Measurements from ENCODE around the gene SLC16A7.

SLC16A7 gene

GRCh38 chr12:59672273-59672672, 76.4 kb downstream of the SLC16A7 start:
- DNase-seq = no peak

DNA sequence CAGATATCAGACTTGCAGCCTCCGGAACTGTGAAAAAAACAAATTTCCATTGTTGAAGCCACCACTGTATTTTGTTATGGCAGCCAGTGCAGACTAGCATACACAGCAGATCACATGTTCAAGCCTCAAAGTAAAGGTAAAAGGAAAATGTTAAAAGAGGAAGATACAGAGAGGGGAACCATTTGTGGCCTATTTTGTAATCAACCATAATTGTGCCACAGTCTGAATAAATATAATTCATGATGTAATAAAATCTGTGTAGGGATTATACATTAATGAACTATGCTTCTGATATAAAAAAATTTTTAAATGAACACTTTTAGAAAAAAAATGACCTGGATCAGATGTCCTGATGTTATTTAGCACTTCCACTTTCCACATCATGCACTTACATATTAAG, 79.6 kb downstream of the SLC16A7 start:
- DNase-seq = no peak

DNA sequence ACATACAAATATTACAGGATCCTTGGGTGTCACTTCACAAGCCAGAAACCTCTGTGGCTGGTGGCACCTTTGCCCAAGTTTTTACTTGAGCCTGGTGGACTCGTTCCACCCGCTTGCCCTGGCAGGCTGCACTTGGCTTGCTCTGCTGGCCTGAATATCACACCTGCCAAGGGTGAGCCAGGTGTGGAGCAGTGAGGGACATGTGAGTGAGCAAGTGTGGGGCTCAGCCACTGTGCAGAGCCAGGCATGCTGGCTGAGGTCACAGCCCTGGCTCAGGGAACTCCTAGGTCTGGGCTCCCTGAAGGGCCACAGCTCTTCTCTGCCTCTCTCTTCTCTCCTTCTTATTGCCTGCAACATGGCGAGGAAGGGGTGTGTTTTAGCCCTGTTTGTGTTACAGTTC, 82.0 kb downstream of the SLC16A7 start:
- no peak for DNase-seq

GRCh38 chr12:59678759-59679411, 83.1 kb downstream of the SLC16A7 start:
- DNase-seq = no peak

DNA sequence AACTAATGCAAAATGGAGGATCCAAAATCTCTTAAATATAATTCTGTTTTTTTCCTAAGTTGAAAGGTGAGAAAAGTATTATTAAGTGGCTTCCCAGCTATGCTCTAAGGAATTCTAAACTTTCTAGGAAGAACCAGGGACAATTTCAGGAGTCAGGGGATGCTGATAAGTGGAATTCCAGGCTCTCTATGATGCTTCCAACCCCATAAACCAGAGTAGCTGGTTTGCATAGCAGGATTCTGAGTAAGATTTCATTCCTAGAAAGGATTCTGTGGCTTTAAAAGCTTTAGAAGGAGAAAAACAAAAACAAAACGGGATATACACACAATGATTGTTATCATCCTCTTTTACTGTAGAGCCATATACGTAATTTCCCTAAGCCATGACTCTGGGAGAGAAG, 93.9 kb downstream of the SLC16A7 start:
- no peak for DNase-seq

DNA sequence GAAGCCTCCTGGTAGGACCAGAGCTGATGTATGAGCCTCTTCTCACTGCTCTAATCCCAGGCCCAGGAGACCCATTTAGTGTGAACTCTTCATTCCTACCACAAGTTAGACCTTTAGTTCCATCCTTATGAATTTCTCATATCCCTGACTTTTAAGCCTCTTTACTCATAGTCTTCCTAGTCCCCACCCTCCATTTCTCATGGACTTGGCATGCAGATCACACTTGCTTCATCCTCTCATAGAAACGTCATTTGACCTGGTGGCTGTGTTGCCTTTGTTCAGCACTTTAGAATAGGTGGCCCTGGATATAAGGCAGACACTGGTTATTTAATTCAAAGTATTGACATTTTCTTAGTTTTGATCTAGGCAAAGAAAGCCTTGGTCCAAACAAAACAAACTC, 99.5 kb downstream of the SLC16A7 start:
- no peak for DNase-seq

DNA sequence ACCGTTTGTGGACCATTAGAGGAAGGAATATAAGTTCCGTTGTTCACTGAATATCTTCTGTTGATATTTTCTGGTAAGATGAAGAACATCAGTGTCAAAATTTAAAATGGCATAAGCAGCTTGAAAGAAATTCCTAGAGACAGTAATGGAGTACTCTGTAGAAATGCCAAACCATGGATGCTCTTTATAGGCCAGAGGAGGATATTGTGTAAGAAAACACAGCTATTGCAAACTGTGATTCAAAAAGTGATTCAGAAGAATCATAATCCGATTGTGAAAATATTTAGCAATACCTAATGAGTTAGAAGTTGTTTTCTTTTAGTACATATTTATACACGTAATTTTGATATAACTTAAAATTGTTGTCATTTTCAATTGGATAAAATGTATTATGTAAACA, 102.8 kb downstream of the SLC16A7 start:
- no peak for DNase-seq

- DNase-seq = no peak
Measured at GRCh38 chr12:59699421-59700152, 103.8 kb downstream of the SLC16A7 start.

DNA sequence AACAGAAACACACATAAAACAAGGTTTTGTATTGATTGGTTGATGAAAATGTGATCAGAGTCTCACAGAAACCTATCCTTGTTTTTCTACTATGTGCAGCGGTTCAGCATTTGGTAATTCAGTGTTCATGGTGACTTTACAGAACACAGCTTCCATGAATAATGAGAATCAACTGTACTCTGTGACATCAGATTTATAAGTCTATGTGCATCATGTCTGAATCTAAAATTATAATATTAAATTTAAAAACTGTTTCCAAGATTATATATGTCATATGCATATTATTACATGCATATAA, 104.3 kb downstream of the SLC16A7 start:
- no peak for DNase-seq

- no peak for DNase-seq
Measured at GRCh38 chr12:59708064-59708463, 112.2 kb downstream of the SLC16A7 start.

DNA sequence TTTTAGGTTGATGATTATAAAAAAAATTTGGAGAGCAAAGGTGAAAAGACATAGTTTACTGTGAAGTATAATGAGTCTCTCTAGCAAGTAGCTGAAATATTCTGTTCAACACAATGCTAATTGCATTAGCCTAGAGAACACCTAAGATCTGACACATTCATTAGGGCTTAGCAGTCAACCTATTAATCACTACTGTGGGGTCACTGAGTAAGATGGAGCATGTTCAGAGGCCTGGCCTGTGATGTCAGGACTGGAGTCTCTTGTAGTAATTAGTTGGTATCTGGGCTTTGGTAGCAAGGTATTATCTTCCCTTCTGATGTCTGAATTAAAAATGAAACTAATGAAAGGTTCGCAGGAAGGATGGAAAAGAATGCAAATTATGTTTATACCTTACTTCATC, 112.7 kb downstream of the SLC16A7 start:
- no peak for DNase-seq

DNA sequence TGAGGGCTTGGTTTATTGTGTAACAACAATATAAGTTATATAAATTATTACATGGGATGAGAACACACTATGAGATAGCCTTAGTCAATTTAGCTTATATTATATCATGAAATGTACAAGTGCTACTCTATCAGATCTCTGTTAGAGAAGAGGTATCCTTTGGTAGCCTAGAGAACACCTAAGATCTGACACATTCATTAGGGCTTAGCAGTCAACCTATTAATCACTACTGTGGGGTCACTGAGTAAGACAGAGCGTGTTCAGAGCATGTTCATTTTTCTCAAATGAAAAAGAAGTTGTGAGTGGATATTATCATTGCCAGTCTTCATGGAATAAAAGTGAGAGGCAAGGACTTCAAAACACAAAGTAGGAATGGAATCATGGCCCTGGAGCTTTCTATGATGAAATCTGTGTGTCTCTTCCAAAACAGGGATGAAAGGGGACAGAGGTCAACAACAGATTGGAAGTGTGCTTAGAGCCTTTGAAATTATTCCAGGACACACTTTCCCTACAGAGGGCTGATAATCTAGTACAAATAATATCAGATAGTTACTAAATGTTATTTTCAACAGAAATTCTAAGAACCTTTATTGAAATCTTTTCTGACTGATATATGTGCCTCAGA, 114.3 kb downstream of the SLC16A7 start:
- DNase-seq = no peak

DNA sequence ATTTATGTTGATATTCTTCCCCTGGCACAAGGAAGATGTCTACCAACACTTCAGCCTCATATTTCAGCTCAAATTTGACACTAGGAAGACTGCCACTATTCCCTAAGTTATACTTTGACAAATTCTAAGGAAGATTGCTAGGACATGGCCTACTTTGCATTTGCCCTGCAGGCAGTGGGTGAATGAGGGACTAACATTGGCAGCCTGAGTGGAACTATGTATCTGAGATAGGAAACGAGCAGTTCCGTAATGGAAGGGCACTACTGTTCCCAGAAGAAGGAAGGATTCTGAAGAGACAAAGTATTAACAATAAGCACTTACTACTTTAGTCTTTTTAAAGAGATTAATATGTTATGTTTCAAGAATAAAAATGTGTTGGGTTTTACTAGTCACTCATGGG, 115.1 kb downstream of the SLC16A7 start:
- DNase-seq = no peak

DNA sequence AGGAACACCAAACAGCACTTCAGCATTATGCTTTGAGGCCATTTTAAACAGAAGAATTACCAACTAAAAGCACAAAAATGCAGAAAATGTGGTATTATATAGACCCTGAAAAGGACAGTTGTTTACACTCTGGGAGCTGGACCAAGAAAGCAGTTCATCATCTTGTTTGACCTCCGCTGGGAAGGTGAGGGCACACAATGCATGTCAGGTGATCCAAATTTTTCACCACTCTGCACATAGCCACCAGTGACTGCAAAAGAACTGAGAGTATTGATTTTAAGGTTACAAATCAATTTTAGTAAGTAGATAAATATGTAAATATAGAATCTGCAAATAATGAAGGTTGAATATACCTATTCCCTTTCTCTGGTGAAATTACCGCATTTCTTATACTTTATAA, 119.6 kb downstream of the SLC16A7 start:
- no peak for DNase-seq

DNA sequence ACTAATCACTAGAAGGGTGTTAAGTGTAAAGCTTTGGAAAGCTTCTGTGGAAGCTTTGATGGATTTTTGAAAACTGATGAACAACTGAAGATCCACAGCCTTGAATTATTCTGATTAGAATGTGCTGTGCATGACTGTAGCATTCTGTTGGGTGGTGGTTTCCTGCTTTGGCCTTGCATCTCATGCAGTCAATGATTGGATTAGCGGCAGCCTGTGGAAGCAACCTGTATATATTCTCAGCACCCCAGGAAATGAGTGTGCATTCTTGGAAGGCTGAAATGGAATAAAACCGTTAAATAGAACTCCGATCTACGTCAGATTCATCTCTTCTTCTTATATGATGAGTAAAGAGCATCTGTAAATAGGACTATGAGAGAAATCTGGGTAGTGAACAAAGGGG, 120.2 kb downstream of the SLC16A7 start:
- no peak for DNase-seq

DNA sequence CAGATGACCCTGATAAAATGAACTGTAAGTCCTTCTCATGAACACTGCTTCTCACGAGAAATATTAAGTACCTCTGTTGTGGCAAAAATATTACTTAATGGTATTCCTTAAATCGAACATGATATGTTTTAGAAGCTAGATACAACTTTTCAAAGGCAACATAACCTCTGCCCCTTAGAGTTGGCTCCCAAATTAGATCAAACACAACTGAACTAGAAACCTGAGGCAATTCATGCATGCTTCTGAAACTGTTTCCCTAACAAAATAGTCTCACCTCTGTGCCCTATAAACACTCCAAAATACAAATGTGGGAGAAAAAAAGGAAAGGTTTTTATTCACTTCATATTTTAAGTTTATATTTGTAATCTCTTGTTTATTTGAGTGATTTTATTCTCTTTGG, 121.6 kb downstream of the SLC16A7 start:
- DNase-seq = no peak

- no peak for DNase-seq
Measured at GRCh38 chr12:59719701-59720100, 123.9 kb downstream of the SLC16A7 start.

DNA sequence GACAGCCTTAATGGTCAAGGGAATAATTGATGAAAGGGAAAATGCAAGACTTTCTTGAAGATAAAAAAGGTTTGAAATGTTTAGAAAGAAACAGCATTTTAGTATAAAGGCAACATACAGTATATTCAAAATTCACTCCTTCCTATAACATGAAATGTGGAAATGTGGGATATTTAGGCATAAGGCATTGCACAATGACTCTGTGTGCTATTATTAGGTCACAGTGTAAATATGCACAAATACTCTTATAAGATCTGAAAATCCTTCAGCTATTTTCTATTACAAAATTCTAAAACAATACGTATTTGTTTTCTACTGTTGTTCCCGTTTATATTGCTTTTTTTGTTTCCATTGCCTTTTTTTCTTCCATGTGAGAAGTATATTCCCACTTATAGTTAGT, 127.7 kb downstream of the SLC16A7 start:
- DNase-seq = no peak

GRCh38 chr12:59724011-59724695, 128.3 kb downstream of the SLC16A7 start:
- no peak for DNase-seq

DNA sequence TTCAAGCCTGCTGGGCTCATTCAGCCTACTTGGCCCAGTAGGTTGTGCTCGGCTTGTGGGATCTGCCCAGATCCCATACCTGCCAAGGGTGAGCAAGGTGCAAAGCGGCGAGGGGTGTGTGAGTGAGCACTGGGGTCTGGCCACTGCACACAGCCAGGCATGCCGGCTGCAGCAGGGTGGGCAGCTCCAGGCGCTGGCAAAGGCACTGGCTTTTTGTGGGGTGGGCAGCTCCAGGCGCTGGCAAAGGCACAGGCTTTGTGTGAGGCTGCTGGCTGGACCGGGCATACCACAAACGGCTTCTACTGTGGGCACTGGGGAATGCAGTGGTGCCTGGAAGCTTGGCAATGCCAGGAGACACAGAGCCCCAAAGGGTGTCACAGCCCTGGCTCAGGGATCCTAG, 137.4 kb downstream of the SLC16A7 start:
- no peak for DNase-seq

GRCh38 chr12:59734371-59734770, 138.5 kb downstream of the SLC16A7 start:
- DNase-seq = no peak

DNA sequence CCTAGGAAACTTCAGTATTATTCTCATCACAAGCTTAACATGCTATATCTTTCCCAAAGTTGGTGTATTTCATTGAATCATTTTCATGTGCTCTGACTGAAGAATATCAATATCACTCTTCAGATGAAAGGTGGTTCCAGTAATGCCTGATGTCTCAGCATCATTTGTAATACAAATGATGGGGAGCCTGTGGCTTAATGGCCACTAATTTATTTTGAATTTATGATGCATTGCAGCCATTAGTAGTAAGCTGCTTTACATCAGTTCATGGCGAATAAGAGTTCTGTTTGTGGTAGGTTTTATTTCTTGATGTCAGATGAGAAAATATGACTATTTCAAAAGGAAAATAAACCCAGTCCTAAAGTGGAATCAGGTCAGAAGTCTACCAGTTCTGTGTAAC, 139.4 kb downstream of the SLC16A7 start:
- no peak for DNase-seq

GRCh38 chr12:59736359-59736758, 140.5 kb downstream of the SLC16A7 start:
- no peak for DNase-seq

GRCh38 chr12:59736786-59737185, 141.0 kb downstream of the SLC16A7 start:
- no peak for DNase-seq

All from NCI-H69 (cell line).